PC-3 (cell line): ENCODE measurements around the gene EVI2A.

ENCODE experiments used
- CTCF ChIP-seq: fragments of 300-600 bp; sonication (generic); conservative IDR thresholded peaks from 2 replicates; pipeline ENCODE4 v1.5.1; 2017; ENCODE audit warnings: antibody characterized with exemption, low read depth, mild to moderate bottlenecking, low read length
- EZH2 ChIP-seq: fragments of 300-600 bp; sonication (generic); IDR thresholded peaks from one replicate; pipeline ENCODE4 v1.6.1; 2017; ENCODE audit warnings: antibody characterized with exemption, mild to moderate bottlenecking, low read length; ENCODE audit not compliant: unreplicated experiment
- EZH2phosphoT487 ChIP-seq: fragments of 300-600 bp; sonication (generic); IDR thresholded peaks from 2 replicates; pipeline ENCODE4 v1.6.1; 2018; ENCODE audit warnings: mild to moderate bottlenecking, antibody characterized with exemption, low read length, borderline replicate concordance

- TF ChIP-seq CTCF (no peak), EZH2phosphoT487 (no peak), EZH2 (no peak)
Measured at GRCh38 chr17:31281061-31281460, 40.4 kb downstream of the EVI2A start.
